A172 (cell line): Measurements from ENCODE around the gene DIO3. TPM values are rescaled to one million over a fixed set of nuclear protein-coding genes. Genes with fewer than 3 reads are reported as not detected.
"Not testable (repeated sequence)": the region's sequence is repeated elsewhere in the genome, so short reads cannot be mapped to it uniquely, and the experiment has no call there.

Source experiments
- DNase-seq: peaks from one replicate; pipeline ENCODE4 v3.0.0-alpha.2; 2015; ENCODE audit warnings: low spot score
- total RNA-seq: library from RNA; depleted of rRNA; stranded (reverse); fragments of >200 nt; shearing (Covaris generic); gene quantifications from 2 replicates; pipeline ENCODE4 v1.2.3, GENCODE V29; 2014

DIO3 gene
- total RNA-seq, 1 experiment from 2014 or later: not detected

GRCh38 chr14:101558739-101559240, 2.5 kb upstream of the DIO3 start:
- no peak for DNase-seq

GRCh38 chr14:101559250-101559623, 2.1 kb upstream of the DIO3 start:
- DNase-seq: no peak

DNA sequence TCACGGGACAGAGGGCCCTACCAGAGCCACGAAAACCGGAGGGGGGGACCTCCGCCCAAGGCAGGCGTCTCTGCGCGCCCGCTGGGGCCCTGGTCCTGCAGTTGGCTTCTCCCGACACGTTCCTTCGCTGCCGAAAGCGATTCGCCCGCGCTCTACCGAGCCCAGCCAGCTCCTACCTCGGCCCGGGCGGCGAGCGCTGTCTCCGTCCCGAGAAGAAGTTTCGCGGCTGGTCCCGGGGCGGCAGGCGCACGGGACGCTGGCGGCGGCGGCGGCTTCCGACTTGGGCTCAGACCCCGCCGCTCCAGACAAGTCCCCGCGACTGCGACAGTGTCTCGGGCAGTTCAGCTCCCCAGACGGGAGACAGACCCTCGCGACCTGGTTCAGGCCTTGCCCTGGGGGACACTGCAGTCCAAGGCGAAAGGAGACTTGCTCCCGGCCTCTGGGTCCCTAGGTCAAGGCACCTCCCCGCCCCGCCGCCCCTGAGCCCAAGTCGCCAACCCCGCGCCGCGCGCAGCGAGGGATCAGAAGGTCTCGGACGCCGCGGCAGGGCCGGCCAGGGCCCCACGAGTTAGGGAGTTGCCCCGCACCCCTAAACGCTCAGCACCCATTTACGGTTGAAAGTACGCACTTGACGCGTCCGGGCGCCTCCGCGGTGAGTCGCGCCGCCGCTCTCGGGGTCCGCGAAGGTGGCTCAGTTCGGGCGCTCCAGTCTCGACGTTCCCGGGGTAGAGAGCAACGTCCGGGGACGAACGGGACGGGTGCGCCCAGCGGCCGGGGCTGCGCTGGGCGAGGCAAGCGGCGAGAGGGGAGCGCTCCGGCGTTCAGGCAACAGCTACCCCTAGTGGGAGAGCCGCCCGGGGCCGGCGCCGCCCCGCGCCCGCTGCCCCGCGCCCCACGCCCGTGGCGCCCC, 1.4 kb upstream of the DIO3 start:
- DNase-seq: no peak

- DNase-seq: no peak
Measured at GRCh38 chr14:101560534-101561113, 671 bp upstream of the DIO3 start.

DNA sequence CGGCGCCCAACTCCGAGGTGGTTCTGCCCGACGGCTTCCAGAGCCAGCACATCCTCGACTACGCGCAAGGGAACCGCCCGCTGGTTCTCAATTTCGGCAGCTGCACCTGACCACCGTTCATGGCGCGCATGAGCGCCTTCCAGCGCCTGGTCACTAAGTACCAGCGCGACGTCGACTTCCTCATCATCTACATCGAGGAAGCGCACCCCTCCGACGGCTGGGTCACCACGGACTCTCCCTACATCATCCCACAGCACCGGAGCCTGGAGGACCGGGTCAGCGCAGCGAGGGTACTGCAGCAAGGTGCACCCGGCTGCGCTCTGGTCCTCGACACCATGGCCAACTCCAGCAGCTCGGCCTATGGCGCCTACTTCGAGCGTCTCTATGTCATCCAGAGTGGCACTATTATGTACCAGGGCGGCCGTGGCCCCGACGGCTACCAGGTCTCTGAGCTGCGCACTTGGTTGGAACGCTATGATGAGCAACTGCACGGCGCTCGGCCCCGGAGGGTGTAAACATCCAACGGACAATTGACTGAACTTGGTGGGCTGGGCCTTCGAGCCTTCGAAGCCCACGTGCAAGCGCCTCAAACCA, 699 bp downstream of the DIO3 start:
- DNase-seq: no peak

DNA sequence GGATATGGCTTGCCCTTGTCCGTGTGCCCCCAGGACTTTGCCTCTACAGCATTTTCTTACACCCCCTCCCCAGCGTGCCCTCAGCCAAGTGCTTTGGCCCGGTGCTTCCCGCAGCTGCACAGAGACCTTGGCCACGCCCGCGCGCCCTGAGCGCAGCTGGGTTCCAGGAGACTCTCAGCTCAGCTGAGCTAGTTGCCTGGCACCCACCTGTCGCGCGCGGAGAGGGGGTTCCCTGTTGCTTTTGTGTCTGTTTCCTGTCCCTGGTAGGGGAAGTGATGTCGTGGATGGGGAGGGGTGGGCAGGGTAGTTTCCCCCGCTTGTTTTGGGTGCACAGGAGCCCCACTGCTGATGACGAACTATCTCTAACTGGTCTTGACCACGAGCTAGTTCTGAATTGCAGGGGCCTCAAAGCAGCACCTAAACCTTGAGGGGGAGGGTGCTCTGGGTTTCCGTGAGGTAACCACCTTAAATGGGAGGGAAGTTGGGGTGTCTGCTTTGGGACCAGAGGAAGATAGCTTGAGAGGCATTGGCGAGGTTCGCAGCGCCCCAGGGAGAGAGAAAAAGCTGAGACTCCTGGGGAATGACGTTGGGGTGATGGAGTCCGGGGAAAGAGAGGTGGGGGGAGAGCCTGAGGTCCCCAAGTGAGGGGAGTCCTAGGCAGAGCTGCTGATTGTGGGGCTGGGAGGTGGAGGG, 1.5 kb downstream of the DIO3 start:
- DNase-seq: no peak

DNA sequence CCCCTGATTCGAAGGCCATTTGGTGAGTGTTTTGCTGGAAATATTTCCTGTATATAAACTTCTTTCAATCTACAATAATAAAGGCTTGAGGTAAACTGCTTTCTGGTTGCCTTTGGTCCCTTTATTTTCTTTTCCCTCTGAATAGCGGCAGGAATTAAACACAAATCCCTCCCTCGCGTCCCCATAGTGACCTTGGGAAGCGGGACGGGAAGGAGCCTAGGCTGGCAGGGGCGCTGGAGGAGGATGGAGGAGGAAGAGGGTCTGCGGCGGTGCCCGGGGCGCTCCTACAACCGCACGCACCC, 2.0 kb downstream of the DIO3 start:
- DNase-seq: no peak

DNA sequence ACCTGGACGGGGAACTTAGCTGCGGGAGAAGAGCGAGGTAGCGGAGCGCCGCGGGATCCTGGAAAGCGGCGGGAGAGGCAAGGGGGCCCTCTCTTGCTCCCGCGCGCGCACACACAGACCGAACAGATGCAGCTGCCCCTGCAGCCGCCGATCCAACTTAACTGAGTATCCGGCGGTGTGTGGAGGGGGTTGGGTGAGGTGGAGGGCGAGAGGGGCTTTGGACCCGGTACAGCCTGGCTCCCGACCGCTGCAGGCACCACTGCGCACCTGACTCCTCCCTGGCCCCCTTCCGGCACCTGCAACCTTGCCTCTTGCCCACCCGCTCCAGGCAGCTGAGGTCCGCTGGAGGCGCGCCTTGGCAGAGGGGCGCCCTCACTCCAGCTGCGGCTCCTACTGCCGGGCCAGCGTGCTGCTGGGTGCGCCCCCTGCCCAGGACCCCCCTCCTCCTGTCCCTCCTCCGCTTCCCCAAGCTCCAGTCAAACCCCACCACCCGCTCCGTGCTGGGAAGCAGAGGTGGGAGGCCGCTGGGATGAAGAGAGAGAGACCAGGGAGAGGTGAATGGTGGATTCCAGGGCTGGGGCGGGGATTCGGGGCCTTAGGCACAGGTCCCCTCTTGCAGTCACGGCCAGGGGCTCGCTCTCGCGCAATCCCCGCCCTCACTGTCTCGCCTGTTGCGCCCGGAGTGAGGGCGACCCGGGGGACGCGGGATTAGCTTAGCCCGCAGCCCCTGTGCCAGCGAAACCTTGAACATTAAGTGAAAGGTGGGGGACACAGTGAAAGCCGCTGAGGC, 2.6 kb downstream of the DIO3 start:
- DNase-seq: no peak

GRCh38 chr14:101564444-101564776, 3.1 kb downstream of the DIO3 start:
- no peak for DNase-seq

- no peak for DNase-seq
Measured at GRCh38 chr14:101564819-101565698, 3.8 kb downstream of the DIO3 start.

DNA sequence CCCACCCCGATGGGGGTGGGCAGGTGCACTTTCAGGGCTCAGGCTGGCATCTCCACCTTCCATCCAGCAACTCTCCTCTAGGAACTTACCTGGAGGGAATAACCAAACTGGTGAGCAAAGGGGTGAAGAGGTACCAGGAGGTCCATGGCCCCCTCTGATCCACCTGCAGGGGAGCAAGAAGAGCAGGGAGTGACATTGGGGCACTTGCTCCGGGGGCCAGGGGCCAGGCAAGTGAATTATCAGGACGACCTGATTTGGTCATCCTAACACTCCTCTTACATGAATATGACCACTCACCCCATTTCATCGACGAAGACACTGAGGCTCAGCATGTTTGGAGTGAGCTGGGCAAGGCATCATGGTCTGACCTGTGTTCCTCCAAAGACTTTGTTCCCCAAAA, 6.0 kb downstream of the DIO3 start:
- no peak for DNase-seq

GRCh38 chr14:101571004-101571403, 9.7 kb downstream of the DIO3 start:
- DNase-seq: no peak

DNA sequence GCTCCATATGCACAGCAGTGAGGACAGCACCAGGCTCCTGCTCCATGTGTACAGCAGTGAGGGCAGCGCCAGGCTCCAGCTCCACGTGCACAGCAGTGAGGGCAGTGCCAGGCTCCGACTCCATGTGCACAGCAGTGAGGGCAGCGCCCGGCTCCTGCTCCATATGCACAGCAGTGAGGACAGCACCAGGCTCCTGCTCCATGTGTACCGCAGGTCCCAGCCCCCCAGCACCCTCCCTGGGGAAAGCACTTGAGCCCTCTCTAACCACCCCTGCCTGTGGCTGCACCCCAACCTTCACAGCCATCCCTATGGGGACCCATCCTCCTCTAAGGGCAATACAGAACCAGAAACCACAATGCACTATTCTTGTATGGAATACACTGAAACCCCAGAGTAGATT, 11.2 kb downstream of the DIO3 start:
- not testable (repeated sequence) for DNase-seq

- no peak for DNase-seq
Measured at GRCh38 chr14:101573289-101573688, 12.0 kb downstream of the DIO3 start.

DNA sequence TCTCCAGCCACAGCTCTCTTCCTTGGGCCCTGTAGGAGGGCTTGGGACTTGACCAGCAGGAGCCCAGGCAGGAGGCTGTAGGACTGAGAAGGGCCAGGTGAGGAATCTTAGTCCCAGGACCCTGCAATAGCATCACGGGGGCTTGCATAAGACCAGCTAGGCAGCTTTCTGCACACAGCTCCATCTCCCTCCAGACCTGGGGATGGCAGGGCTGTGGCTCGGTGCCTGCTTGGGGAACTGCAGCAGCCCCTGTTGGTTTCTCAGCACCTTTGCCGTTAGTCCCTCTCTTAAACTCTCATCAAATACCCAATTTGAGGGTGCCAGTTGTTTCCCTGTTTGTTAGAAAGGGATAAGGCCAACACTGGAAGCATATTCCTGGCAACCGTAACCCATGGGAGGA, 14.3 kb downstream of the DIO3 start:
- no peak for DNase-seq

- no peak for DNase-seq
Measured at GRCh38 chr14:101577221-101577909, 16.1 kb downstream of the DIO3 start.

GRCh38 chr14:101578489-101578888, 17.2 kb downstream of the DIO3 start:
- DNase-seq: no peak

- DNase-seq: no peak
Measured at GRCh38 chr14:101579372-101580080, 18.2 kb downstream of the DIO3 start.

- DNase-seq: no peak
Measured at GRCh38 chr14:101581806-101582205, 20.5 kb downstream of the DIO3 start.
